Measurements from ENCODE around the gene PIK3R3. TPM values are rescaled to one million over a fixed set of nuclear protein-coding genes. Genes with fewer than 3 reads are reported as not detected.

PIK3R3 gene
- 1.3 to 2.0 TPM (median 1.5 TPM) in 5 replicates for total RNA-seq (2022; extraction: Qiagen RNA extraction)

DNA sequence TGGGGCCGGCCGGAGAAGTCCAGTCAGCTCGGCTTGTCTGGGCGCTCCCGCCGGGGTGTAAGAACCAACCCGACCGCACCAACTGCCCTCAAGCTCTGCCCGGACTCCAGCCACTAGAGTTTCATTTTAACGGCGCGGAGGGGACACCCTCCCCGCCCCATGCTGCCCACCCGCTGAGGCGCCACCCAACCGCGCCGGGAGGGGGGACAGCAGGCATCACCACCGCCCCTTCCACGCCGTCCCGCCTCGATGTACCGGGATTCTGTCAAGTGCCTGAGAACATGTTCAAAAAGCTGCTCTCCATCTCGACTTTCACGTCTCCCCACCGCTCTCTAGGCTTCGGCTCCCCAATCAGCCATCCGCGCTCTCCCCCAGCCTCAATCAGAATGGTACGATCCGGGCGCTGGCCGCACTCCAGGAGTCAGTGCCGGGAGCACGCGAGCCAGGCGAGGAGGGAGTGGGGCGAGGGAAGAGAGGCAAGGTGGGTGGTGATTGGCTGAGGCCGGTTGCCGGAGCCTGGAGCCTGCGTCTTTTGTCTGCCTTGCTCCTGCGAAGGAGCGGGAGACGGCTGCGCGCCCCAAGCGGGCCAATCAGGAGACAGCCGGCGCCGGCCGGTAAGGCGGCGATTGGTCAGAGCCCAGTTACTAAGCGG, at the start of gene PIK3R3:
Gene PIK3R3, minus strand, starts transcription at position 101 of the 652 bp plus-strand sequence. CDS start 677 bp downstream, outside the sequence.

DNA sequence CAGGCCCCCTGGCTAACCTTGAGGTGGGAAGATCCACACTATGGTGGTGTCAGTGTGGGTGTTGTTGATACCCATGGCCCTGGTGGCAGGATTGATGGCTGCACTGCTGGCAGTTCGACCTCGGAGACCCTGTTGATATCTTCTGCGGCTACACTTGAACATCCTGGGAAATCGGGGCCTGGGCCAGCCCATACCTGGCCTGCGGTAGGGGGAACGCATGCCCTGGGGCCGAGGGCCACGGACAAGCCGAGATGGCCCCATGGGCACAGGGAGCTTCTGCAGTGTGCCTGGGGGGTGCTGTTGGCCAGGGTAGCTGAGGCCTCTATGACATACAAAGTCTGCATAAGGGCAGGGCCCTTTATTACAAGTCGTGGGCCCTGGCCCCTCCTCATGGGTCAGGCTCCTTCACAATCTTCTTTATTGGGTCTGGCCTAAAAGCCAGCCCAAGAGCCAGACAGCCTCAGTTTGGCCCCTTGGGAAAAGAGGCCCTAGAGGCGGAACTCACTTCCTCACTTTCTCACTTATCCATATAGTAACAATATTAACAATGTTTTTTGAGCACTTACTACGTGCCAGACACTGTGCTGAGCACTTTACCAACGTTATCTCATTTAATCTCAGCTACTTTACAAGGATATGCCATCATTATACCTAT, 43.9 kb upstream of the PIK3R3 start, which contains the start of gene P3R3URF:
Gene P3R3URF, minus strand, starts transcription at position 278 of the 655 bp plus-strand sequence. Its CDS starts 17 bp downstream, at position 261.

DNA sequence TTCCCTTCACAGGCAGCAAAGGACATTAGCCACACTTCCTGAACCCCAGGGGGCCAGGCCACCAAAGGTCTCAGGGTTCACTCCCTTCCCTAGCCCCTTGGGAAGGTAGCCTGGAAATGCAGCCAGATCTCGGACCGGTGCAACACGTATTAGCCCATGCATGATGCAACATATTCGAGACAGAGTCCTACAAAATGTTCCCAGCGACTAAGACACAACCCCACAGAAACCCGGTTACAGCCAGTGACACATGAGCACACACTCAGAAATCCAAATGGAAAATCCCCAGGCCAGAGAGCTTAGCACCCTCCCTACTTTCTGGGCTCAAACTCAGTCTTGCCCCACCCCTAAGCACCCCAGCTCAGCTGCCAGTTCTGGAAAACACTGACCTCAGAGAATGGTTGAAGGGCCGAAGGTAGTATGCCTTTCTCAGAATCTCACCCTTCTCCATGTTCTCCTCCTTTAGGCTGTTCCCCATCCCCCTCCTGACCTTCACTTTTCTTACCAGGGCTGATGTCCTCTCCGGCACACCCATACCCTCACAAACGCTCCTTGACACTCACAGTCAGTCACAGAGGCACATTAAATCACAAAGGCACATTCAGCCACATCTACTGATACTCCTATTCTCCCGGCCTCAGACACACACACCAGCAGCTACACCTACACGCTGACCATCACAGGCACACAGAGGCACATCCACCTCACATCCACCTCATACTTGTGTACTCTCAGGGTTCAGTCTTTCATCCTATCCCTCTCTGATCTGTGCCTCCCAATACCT, 42.2 kb upstream of the PIK3R3 start, which contains the start of gene TSPAN1:
Gene TSPAN1, plus strand, starts transcription at position 640 of the 784 bp plus-strand sequence. CDS start 6,021 bp downstream, outside the sequence.

Other genes with a start within 250 kb of the PIK3R3 start
- gene TSPAN1, start 42.5 kb upstream of the PIK3R3 start, total RNA-seq (2022; extraction: Qiagen RNA extraction), result 1.5 to 3.8 TPM (median 2.6 TPM) in 5 replicates
- not detected in 5 replicates for gene P3R3URF, start 43.9 kb upstream of the PIK3R3 start, total RNA-seq (2022; extraction: Qiagen RNA extraction)
- 38.0 to 45.8 TPM (median 41.7 TPM) in 5 replicates for gene POMGNT1, start 65.8 kb upstream of the PIK3R3 start, total RNA-seq (2022; extraction: Qiagen RNA extraction)
- not detected in 5 replicates for gene LURAP1, start 70.7 kb upstream of the PIK3R3 start, total RNA-seq (2022; extraction: Qiagen RNA extraction)
- 9.5 to 11.5 TPM (median 11.1 TPM) in 5 replicates for gene RAD54L, start 115.1 kb upstream of the PIK3R3 start, total RNA-seq (2022; extraction: Qiagen RNA extraction)
- 36.6 to 42.8 TPM (median 41.8 TPM) in 5 replicates for gene LRRC41, start 171.0 kb upstream of the PIK3R3 start, total RNA-seq (2022; extraction: Qiagen RNA extraction)
- 383 to 522 TPM (median 404 TPM) in 5 replicates for gene UQCRH, start 171.1 kb upstream of the PIK3R3 start, total RNA-seq (2022; extraction: Qiagen RNA extraction)
- 11.1 to 14.3 TPM (median 12.9 TPM) in 5 replicates for gene NSUN4, start 208.2 kb upstream of the PIK3R3 start, total RNA-seq (2022; extraction: Qiagen RNA extraction)

Measured in A549 treated with AZD2906 at 1 μM for 4 hours (cell line).